Astrocyte (in vitro differentiated cells and primary cell): ENCODE results near the gene TUT4. TPM values are rescaled to one million over a fixed set of nuclear protein-coding genes. Genes with fewer than 3 reads are reported as not detected.
A peak's percentile ranks its signal among the peaks of the same experiment; 100 is the strongest.

Experiments
- DNase-seq: peaks from one replicate; pipeline ENCODE4 v3.0.0-alpha.2; 2010; ENCODE audit warnings: low read depth
- FAIRE-seq: peaks from 2 replicates; lab custom pipeline; 2011; peaks lifted over from hg19 to GRCh38; lab: Jason Lieb, UNC
- H2AFZ ChIP-seq: 2 replicates; pipeline ENCODE4 v1.6.0; 2012; ENCODE audit warnings: low read depth, low read length, inconsistent platforms
- H3K27ac ChIP-seq: 2 replicates; pipeline ENCODE4 v1.5.1; 2011; ENCODE audit warnings: low read depth, low read length, inconsistent platforms
- H3K27me3 ChIP-seq: 2 replicates; pipeline ENCODE4 v1.6.0; 2011; ENCODE audit warnings: low read length, inconsistent platforms; ENCODE audit not compliant: insufficient read depth
- H3K36me3 ChIP-seq: 2 replicates; pipeline ENCODE4 v1.5.1; 2011; ENCODE audit warnings: low read length, inconsistent platforms; ENCODE audit not compliant: insufficient read depth
- H3K4me1 ChIP-seq: 2 replicates; pipeline ENCODE4 v1.5.1; 2011; ENCODE audit warnings: low read length, inconsistent platforms; ENCODE audit not compliant: insufficient read depth
- H3K4me2 ChIP-seq: 2 replicates; pipeline ENCODE4 v1.6.0; 2012; ENCODE audit warnings: low read length, inconsistent platforms
- H3K4me3 ChIP-seq: 2 replicates; pipeline ENCODE4 v1.5.1; 2011; ENCODE audit warnings: low read depth, mild to moderate bottlenecking, low read length, inconsistent platforms; ENCODE audit not compliant: insufficient read depth
- H3K79me2 ChIP-seq: 2 replicates; pipeline ENCODE4 v1.6.0; 2012; ENCODE audit warnings: mild to moderate bottlenecking, low read length, inconsistent platforms; ENCODE audit not compliant: insufficient read depth
- H3K9ac ChIP-seq: 2 replicates; pipeline ENCODE4 v1.6.0; 2012; ENCODE audit warnings: mild to moderate bottlenecking, low read length, inconsistent platforms
- H3K9me3 ChIP-seq: 2 replicates; pipeline ENCODE4 v1.5.1; 2012; ENCODE audit warnings: low read depth, mild to moderate bottlenecking, low read length, inconsistent platforms; ENCODE audit not compliant: insufficient read depth
- H4K20me1 ChIP-seq: 2 replicates; pipeline ENCODE4 v1.6.0; 2012; ENCODE audit warnings: low read length, inconsistent platforms; ENCODE audit not compliant: insufficient read depth
- H3K27ac Mint-ChIP-seq: one replicate; pipeline ENCODE4 v1.8.0; 2021; ENCODE audit warnings: mild to moderate bottlenecking, mixed read lengths; ENCODE audit not compliant: unreplicated experiment
- H3K27me3 Mint-ChIP-seq: one replicate; pipeline ENCODE4 v1.8.0; 2021; ENCODE audit warnings: low read depth, mixed read lengths; ENCODE audit not compliant: unreplicated experiment
- H3K36me3 Mint-ChIP-seq: one replicate; pipeline ENCODE4 v1.8.0; 2021; ENCODE audit warnings: low read depth, mixed read lengths; ENCODE audit not compliant: unreplicated experiment
- H3K4me1 Mint-ChIP-seq: one replicate; pipeline ENCODE4 v1.8.0; 2021; ENCODE audit warnings: low read depth, mixed read lengths; ENCODE audit not compliant: unreplicated experiment
- H3K4me3 Mint-ChIP-seq: one replicate; pipeline ENCODE4 v1.8.0; 2021; ENCODE audit warnings: mild to moderate bottlenecking, moderate library complexity, mixed read lengths; ENCODE audit not compliant: unreplicated experiment
- H3K9me3 Mint-ChIP-seq: one replicate; pipeline ENCODE4 v1.8.0; 2021; ENCODE audit warnings: mild to moderate bottlenecking, mixed read lengths; ENCODE audit not compliant: unreplicated experiment
- EZH2 ChIP-seq: IDR thresholded peaks from 2 replicates; pipeline ENCODE4 v1.6.1; 2012; ENCODE audit warnings: mild to moderate bottlenecking, low read length, inconsistent platforms; ENCODE audit not compliant: insufficient read depth
- total RNA-seq: library from RNA; stranded (reverse); gene quantifications from 2 replicates; pipeline ENCODE4 v1.2.1, GENCODE V29; 2021
- TF ChIP-seq, protein P1 (sequence below): IDR thresholded peaks from 2 replicates; pipeline ENCODE4 v1.5.1; 2011; ENCODE audit warnings: low read depth, mild to moderate bottlenecking, inconsistent platforms, low read length, moderate library complexity; ENCODE audit not compliant: insufficient read depth

TUT4 gene
- total RNA-seq, 1 donor from 2014 or later: 47.0 TPM

DNA sequence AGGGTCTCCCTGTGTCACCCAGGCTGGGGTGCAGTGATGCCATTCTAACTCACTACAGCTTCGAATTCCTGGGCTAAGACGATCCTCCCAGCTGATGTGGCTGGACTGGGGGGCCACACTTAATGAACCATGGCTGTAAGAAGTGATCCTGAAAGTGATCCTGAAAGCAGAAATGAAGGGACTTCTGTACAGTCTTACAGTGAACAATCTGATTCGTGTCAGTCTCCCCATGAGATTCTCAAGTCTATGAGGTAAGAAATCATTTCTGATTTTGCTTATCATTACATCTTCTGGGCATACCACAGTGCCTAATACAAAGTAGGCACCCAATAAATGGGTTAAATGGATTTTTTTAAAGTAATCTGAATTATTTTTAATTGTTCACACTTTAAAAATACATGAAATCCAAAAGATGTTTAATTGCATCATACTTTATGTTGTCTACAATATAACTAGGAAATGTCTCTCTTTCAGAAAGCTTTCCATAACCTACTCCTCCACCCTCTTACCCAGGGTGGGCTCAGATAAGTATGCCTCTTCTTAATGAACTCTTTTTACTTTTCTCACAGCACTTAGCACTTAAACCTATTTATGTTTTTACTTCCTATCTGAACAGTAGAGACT, 21.5 kb downstream of the TUT4 start:
- no peak overlapping the region for H3K27ac ChIP-seq
- no peak for TF ChIP-seq EZH2
- TF ChIP-seq, protein P1, sequence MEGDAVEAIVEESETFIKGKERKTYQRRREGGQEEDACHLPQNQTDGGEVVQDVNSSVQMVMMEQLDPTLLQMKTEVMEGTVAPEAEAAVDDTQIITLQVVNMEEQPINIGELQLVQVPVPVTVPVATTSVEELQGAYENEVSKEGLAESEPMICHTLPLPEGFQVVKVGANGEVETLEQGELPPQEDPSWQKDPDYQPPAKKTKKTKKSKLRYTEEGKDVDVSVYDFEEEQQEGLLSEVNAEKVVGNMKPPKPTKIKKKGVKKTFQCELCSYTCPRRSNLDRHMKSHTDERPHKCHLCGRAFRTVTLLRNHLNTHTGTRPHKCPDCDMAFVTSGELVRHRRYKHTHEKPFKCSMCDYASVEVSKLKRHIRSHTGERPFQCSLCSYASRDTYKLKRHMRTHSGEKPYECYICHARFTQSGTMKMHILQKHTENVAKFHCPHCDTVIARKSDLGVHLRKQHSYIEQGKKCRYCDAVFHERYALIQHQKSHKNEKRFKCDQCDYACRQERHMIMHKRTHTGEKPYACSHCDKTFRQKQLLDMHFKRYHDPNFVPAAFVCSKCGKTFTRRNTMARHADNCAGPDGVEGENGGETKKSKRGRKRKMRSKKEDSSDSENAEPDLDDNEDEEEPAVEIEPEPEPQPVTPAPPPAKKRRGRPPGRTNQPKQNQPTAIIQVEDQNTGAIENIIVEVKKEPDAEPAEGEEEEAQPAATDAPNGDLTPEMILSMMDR: no peak
- no peak overlapping the region for H3K4me3 ChIP-seq
- Mint-ChIP-seq H3K27ac (no peak overlapping the region), H3K4me1 (peaks cover 4% of the 10 kb centered on the region), H3K36me3 (peaks cover 14% of the 10 kb centered on the region), H3K9me3 (peaks cover 3% of the 10 kb centered on the region), H3K27me3 (no peaks in the 10 kb centered on the region), H3K4me3 (no peak overlapping the region)
- no peak overlapping the region for H3K9ac ChIP-seq
- H3K4me1 ChIP-seq: no peaks in the 10 kb centered on the region
- DNase-seq: no peak
- H3K27me3 ChIP-seq: no peaks in the 10 kb centered on the region
- peaks cover 3% of the 10 kb centered on the region for H3K36me3 ChIP-seq
- H2AFZ ChIP-seq: no peak overlapping the region
- no peaks in the 10 kb centered on the region for H3K9me3 ChIP-seq
- peaks cover 71% of the 10 kb centered on the region for H3K79me2 ChIP-seq
- H3K4me2 ChIP-seq: no peak overlapping the region
- FAIRE-seq: no peak
- H4K20me1 ChIP-seq: peaks cover 25% of the 10 kb centered on the region

DNA sequence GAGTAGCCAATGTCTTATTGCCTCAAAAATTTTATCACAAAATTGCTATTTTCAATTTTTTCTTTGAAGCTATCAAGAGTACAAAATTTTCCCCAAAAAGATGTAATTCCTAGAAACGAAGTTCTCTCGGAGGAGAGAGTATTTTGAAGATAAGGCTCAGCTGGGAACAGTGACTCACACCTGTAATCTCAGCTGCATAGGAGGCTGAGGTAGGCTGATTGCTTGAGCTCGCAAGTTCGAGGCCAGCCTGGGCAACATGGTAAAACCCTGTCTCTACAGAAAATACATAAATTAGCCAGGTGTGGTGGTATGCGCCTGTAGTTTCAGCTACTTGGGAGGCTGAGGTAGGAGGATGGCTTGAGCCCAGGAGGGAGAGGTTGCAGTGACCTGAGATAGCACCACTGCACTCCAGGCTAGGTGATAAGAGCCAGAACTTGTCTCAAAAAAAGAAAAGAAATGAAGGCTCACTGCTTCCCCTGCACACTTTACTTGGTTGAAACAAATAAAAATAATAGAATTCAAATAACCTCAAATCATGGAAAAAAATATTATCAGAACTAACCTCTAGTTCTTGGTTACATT, 22.2 kb downstream of the TUT4 start:
- TF ChIP-seq, protein P1: no peak
- TF ChIP-seq EZH2: no peak
- Mint-ChIP-seq H3K27me3 (no peaks in the 10 kb centered on the region), H3K27ac (no peak overlapping the region), H3K36me3 (peaks cover 14% of the 10 kb centered on the region), H3K9me3 (peaks cover 3% of the 10 kb centered on the region), H3K4me3 (no peak overlapping the region), H3K4me1 (peaks cover 4% of the 10 kb centered on the region)
- Histone ChIP-seq H4K20me1 (peaks cover 25% of the 10 kb centered on the region), H3K9ac (no peak overlapping the region), H3K79me2 (peaks cover 64% of the 10 kb centered on the region), H3K36me3 (peaks cover 3% of the 10 kb centered on the region), H3K9me3 (no peaks in the 10 kb centered on the region), H3K4me2 (no peak overlapping the region), H3K4me3 (no peak overlapping the region), H3K27ac (no peak overlapping the region), H3K27me3 (no peaks in the 10 kb centered on the region), H2AFZ (no peak overlapping the region), H3K4me1 (no peaks in the 10 kb centered on the region)
- FAIRE-seq (no peak), DNase-seq (no peak)

DNA sequence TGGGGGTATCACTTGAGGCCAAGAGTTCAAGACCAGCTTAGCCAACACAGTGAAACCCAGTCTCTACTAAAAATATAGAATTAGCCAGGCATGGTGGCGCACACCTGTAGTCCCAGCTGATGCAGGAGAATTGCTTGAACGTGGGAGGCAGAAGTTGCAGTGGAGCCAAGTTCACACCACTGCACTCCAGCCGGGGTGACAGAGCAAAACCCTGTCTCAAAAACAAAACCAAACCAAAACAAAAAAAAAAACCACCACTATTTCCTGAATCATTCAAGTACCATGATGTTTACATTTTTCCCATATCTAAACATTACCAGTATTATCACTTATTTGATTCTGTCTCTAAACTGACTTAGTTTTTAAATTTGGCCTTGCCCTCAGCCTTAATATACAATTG, 29.5 kb downstream of the TUT4 start:
- Histone ChIP-seq H3K36me3 (peaks cover 6% of the 10 kb centered on the region), H3K27me3 (no peaks in the 10 kb centered on the region), H3K9me3 (no peaks in the 10 kb centered on the region), H4K20me1 (peaks cover 3% of the 10 kb centered on the region), H3K9ac (no peak overlapping the region), H3K4me1 (no peaks in the 10 kb centered on the region), H3K79me2 (peaks cover 3% of the 10 kb centered on the region), H3K4me2 (no peak overlapping the region), H3K4me3 (no peak overlapping the region), H2AFZ (no peak overlapping the region), H3K27ac (no peak overlapping the region)
- peaks cover 3% of the 10 kb centered on the region for H3K36me3 Mint-ChIP-seq
- H3K27me3 Mint-ChIP-seq: no peaks in the 10 kb centered on the region
- FAIRE-seq: no peak
- peak; percentile 31 for DNase-seq
- H3K4me3 Mint-ChIP-seq: no peak overlapping the region
- H3K4me1 Mint-ChIP-seq: peaks cover 6% of the 10 kb centered on the region
- H3K27ac Mint-ChIP-seq: no peak overlapping the region
- no peaks in the 10 kb centered on the region for H3K9me3 Mint-ChIP-seq
- TF ChIP-seq, protein P1: no peak
- TF ChIP-seq EZH2: no peak
